NCI-H510A treated with DMSO at 0.1 percent for 48 hours (cell line): ENCODE measurements around the gene CEP120.
"Not testable (repeated sequence)": the region's sequence is repeated elsewhere in the genome, so short reads cannot be mapped to it uniquely, and the experiment has no call there.

Experiments used
- DNase-seq: peaks from one replicate; lab custom pipeline; 2025; lab: John Stamatoyannopoulos, UW

Gene CEP120

GRCh38 chr5:123387313-123387712, 35.9 kb downstream of the CEP120 start:
- no peak for DNase-seq

- DNase-seq = no peak
These were observed 41.0 kb downstream of the CEP120 start for GRCh38 chr5:123382252-123382651.

- no peak for DNase-seq
These were observed 51.5 kb downstream of the CEP120 start for GRCh38 chr5:123371575-123372179.

- DNase-seq = no peak
These were observed 53.7 kb downstream of the CEP120 start for GRCh38 chr5:123369371-123369968.

- no peak for DNase-seq
These were observed 55.5 kb downstream of the CEP120 start for GRCh38 chr5:123367739-123368138.

- DNase-seq = no peak
These were observed 58.0 kb downstream of the CEP120 start for GRCh38 chr5:123365156-123365555.

- DNase-seq = no peak
These were observed 58.6 kb downstream of the CEP120 start for GRCh38 chr5:123364441-123365155.

- DNase-seq = no peak
These were observed 62.3 kb downstream of the CEP120 start for GRCh38 chr5:123360910-123361309.

- DNase-seq = no peak
These were observed 63.0 kb downstream of the CEP120 start for GRCh38 chr5:123360201-123360571.

- no peak for DNase-seq
These were observed 63.6 kb downstream of the CEP120 start for GRCh38 chr5:123359454-123360200.

GRCh38 chr5:123358751-123359150, 64.5 kb downstream of the CEP120 start:
- no peak for DNase-seq

GRCh38 chr5:123358304-123358703, 64.9 kb downstream of the CEP120 start:
- no peak for DNase-seq

GRCh38 chr5:123351820-123352219, 71.4 kb downstream of the CEP120 start:
- DNase-seq = no peak

- no peak for DNase-seq
These were observed 72.0 kb downstream of the CEP120 start for GRCh38 chr5:123351240-123351639.

GRCh38 chr5:123350742-123351141, 72.5 kb downstream of the CEP120 start:
- DNase-seq = no peak

GRCh38 chr5:123344816-123345426, 78.3 kb downstream of the CEP120 start:
- peak; percentile 53 for DNase-seq

GRCh38 chr5:123340928-123341327, 82.3 kb downstream of the CEP120 start:
- DNase-seq = no peak

GRCh38 chr5:123308377-123308776, 114.8 kb downstream of the CEP120 start:
- DNase-seq = not testable (repeated sequence)

GRCh38 chr5:123305751-123306150, 117.5 kb downstream of the CEP120 start:
- DNase-seq = no peak

GRCh38 chr5:123304777-123305316, 118.4 kb downstream of the CEP120 start:
- no peak for DNase-seq

- DNase-seq = no peak
These were observed 119.4 kb downstream of the CEP120 start for GRCh38 chr5:123303802-123304201.

GRCh38 chr5:123300266-123300665, 122.9 kb downstream of the CEP120 start:
- DNase-seq = no peak
